Astrocyte (in vitro differentiated cells and primary cell): ENCODE measurements around the gene CELSR3. TPM values are rescaled to one million over a fixed set of nuclear protein-coding genes. Genes with fewer than 3 reads are reported as not detected.

Source experiments
- DNase-seq: peaks from one replicate; pipeline ENCODE4 v3.0.0-alpha.2; 2010; ENCODE audit warnings: low read depth
- FAIRE-seq: peaks from 2 replicates; lab custom pipeline; 2011; peaks lifted over from hg19 to GRCh38; lab: Jason Lieb, UNC
- H2AFZ ChIP-seq: 2 replicates; pipeline ENCODE4 v1.6.0; 2012; ENCODE audit warnings: low read depth, low read length, inconsistent platforms
- H3K27ac ChIP-seq: 2 replicates; pipeline ENCODE4 v1.5.1; 2011; ENCODE audit warnings: low read depth, low read length, inconsistent platforms
- H3K27me3 ChIP-seq: 2 replicates; pipeline ENCODE4 v1.6.0; 2011; ENCODE audit warnings: low read length, inconsistent platforms; ENCODE audit not compliant: insufficient read depth
- H3K36me3 ChIP-seq: 2 replicates; pipeline ENCODE4 v1.5.1; 2011; ENCODE audit warnings: low read length, inconsistent platforms; ENCODE audit not compliant: insufficient read depth
- H3K4me1 ChIP-seq: 2 replicates; pipeline ENCODE4 v1.5.1; 2011; ENCODE audit warnings: low read length, inconsistent platforms; ENCODE audit not compliant: insufficient read depth
- H3K4me2 ChIP-seq: 2 replicates; pipeline ENCODE4 v1.6.0; 2012; ENCODE audit warnings: low read length, inconsistent platforms
- H3K4me3 ChIP-seq: 2 replicates; pipeline ENCODE4 v1.5.1; 2011; ENCODE audit warnings: low read depth, mild to moderate bottlenecking, low read length, inconsistent platforms; ENCODE audit not compliant: insufficient read depth
- H3K79me2 ChIP-seq: 2 replicates; pipeline ENCODE4 v1.6.0; 2012; ENCODE audit warnings: mild to moderate bottlenecking, low read length, inconsistent platforms; ENCODE audit not compliant: insufficient read depth
- H3K9ac ChIP-seq: 2 replicates; pipeline ENCODE4 v1.6.0; 2012; ENCODE audit warnings: mild to moderate bottlenecking, low read length, inconsistent platforms
- H3K9me3 ChIP-seq: 2 replicates; pipeline ENCODE4 v1.5.1; 2012; ENCODE audit warnings: low read depth, mild to moderate bottlenecking, low read length, inconsistent platforms; ENCODE audit not compliant: insufficient read depth
- H4K20me1 ChIP-seq: 2 replicates; pipeline ENCODE4 v1.6.0; 2012; ENCODE audit warnings: low read length, inconsistent platforms; ENCODE audit not compliant: insufficient read depth
- H3K27ac Mint-ChIP-seq: one replicate; pipeline ENCODE4 v1.8.0; 2021; ENCODE audit warnings: mild to moderate bottlenecking, mixed read lengths; ENCODE audit not compliant: unreplicated experiment
- H3K27me3 Mint-ChIP-seq: one replicate; pipeline ENCODE4 v1.8.0; 2021; ENCODE audit warnings: low read depth, mixed read lengths; ENCODE audit not compliant: unreplicated experiment
- H3K36me3 Mint-ChIP-seq: one replicate; pipeline ENCODE4 v1.8.0; 2021; ENCODE audit warnings: low read depth, mixed read lengths; ENCODE audit not compliant: unreplicated experiment
- H3K4me1 Mint-ChIP-seq: one replicate; pipeline ENCODE4 v1.8.0; 2021; ENCODE audit warnings: low read depth, mixed read lengths; ENCODE audit not compliant: unreplicated experiment
- H3K4me3 Mint-ChIP-seq: one replicate; pipeline ENCODE4 v1.8.0; 2021; ENCODE audit warnings: mild to moderate bottlenecking, moderate library complexity, mixed read lengths; ENCODE audit not compliant: unreplicated experiment
- H3K9me3 Mint-ChIP-seq: one replicate; pipeline ENCODE4 v1.8.0; 2021; ENCODE audit warnings: mild to moderate bottlenecking, mixed read lengths; ENCODE audit not compliant: unreplicated experiment
- EZH2 ChIP-seq: IDR thresholded peaks from 2 replicates; pipeline ENCODE4 v1.6.1; 2012; ENCODE audit warnings: mild to moderate bottlenecking, low read length, inconsistent platforms; ENCODE audit not compliant: insufficient read depth
- total RNA-seq: library from RNA; stranded (reverse); gene quantifications from 2 replicates; pipeline ENCODE4 v1.2.1, GENCODE V29; 2021
- TF ChIP-seq, protein P1 (sequence below): IDR thresholded peaks from 2 replicates; pipeline ENCODE4 v1.5.1; 2011; ENCODE audit warnings: low read depth, mild to moderate bottlenecking, inconsistent platforms, low read length, moderate library complexity; ENCODE audit not compliant: insufficient read depth

CELSR3 gene
- total RNA-seq, 1 donor from 2014 or later = 8.6 TPM

DNA sequence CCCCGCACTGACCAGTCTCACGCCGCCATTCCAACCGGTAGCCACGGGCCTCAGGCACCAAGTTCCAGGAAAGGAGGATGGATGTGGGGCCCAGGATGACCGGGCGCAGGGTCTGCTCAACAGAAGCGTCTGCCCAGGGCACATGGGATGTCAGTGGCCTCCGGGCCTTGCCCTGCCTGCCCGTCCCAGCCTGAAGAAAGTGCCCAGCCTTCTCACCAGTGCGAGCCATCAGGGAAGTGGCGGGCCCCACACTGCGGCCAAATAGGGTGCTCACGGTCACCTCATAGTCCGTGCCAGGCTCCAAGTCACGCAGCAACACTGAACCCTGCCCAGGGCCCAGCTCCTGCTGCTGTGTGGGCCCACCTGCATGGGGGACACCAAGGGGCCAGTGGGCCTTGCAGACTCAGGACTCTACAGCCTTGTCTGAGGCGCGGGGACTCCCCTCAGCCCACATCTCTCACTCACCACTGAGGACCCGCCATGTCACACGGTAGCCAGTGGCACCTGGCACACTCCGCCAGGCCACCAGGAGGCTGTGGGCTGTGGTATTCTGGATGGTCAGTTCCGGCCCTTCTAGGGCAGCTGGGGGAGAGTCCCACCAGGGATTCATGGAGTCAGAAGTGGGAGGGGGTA is 70.7 kb downstream of the CELSR3 start:
- TF ChIP-seq EZH2 = no peak
- TF ChIP-seq, protein P1, sequence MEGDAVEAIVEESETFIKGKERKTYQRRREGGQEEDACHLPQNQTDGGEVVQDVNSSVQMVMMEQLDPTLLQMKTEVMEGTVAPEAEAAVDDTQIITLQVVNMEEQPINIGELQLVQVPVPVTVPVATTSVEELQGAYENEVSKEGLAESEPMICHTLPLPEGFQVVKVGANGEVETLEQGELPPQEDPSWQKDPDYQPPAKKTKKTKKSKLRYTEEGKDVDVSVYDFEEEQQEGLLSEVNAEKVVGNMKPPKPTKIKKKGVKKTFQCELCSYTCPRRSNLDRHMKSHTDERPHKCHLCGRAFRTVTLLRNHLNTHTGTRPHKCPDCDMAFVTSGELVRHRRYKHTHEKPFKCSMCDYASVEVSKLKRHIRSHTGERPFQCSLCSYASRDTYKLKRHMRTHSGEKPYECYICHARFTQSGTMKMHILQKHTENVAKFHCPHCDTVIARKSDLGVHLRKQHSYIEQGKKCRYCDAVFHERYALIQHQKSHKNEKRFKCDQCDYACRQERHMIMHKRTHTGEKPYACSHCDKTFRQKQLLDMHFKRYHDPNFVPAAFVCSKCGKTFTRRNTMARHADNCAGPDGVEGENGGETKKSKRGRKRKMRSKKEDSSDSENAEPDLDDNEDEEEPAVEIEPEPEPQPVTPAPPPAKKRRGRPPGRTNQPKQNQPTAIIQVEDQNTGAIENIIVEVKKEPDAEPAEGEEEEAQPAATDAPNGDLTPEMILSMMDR = no peak
- no peak overlapping the region for H3K27ac ChIP-seq
- FAIRE-seq (no peak), DNase-seq (no peak)
- H3K36me3 Mint-ChIP-seq = peaks cover 30% of the 10 kb centered on the region
- H3K27me3 ChIP-seq = no peaks in the 10 kb centered on the region
- peaks cover 57% of the 10 kb centered on the region for H4K20me1 ChIP-seq
- H3K4me1 ChIP-seq = peaks cover 43% of the 10 kb centered on the region
- peaks cover 2% of the 10 kb centered on the region for H3K36me3 ChIP-seq
- peaks cover 54% of the 10 kb centered on the region for H3K79me2 ChIP-seq
- no peak overlapping the region for H2AFZ ChIP-seq
- H3K9me3 Mint-ChIP-seq = peaks cover 2% of the 10 kb centered on the region
- H3K27ac Mint-ChIP-seq = no peak overlapping the region
- H3K9ac ChIP-seq = no peak overlapping the region
- H3K4me2 ChIP-seq = peak overlapping the region; percentile 89
- no peak overlapping the region for H3K4me3 Mint-ChIP-seq
- H3K4me1 Mint-ChIP-seq = peaks cover 18% of the 10 kb centered on the region
- H3K4me3 ChIP-seq = no peak overlapping the region
- peaks cover 14% of the 10 kb centered on the region for H3K27me3 Mint-ChIP-seq
- H3K9me3 ChIP-seq = no peaks in the 10 kb centered on the region

DNA sequence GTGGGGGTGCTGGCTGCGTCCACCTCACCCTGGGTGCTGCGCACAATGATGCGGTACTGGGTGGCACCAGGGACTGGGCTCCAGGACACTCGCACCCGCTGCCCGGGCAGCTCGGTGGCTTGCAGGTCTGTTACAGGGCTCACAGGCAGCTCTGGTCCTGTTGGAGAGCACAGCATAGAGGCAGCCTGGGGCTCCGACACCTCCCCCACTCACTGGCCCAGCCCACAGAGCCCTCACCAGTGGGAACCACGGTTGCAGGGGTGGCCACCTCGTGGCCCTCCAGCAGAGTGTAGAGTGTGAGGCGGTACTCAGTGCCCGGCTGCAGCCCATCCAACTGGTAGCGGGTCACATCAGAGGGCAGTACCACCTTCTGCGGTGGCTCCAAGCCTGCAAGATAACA is 71.2 kb downstream of the CELSR3 start:
- Histone ChIP-seq H3K4me3 (no peak overlapping the region), H3K36me3 (peaks cover 2% of the 10 kb centered on the region), H4K20me1 (peaks cover 63% of the 10 kb centered on the region), H3K9me3 (no peaks in the 10 kb centered on the region), H2AFZ (no peak overlapping the region), H3K9ac (no peak overlapping the region), H3K27me3 (no peaks in the 10 kb centered on the region), H3K79me2 (peaks cover 54% of the 10 kb centered on the region), H3K27ac (no peak overlapping the region), H3K4me1 (peaks cover 38% of the 10 kb centered on the region), H3K4me2 (no peak overlapping the region)
- H3K36me3 Mint-ChIP-seq = peaks cover 33% of the 10 kb centered on the region
- DNase-seq (no peak), FAIRE-seq (no peak)
- no peak overlapping the region for H3K4me3 Mint-ChIP-seq
- H3K27me3 Mint-ChIP-seq = peaks cover 14% of the 10 kb centered on the region
- no peak for TF ChIP-seq EZH2
- TF ChIP-seq, protein P1 = no peak
- no peak overlapping the region for H3K27ac Mint-ChIP-seq
- H3K9me3 Mint-ChIP-seq = peaks cover 2% of the 10 kb centered on the region
- peaks cover 13% of the 10 kb centered on the region for H3K4me1 Mint-ChIP-seq

DNA sequence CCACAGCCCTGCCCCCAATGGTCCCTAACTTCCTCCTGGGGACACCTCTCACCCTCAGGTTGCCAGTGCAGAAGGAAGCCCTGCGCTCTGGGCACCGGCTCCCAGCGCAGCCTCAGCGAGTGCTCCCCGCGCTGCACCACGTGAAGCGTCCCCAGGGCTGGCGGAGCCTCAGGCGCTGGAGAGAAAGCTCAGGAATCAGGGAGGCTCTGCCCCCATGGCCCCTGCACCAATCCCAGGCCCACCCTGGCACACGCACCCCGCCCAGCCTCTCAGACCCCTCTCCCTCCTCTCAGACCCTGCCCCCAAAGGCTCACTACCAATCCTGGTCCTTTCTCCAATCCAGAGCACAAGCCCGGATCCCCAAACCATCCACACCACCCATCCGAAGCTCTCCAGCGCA is 74.5 kb downstream of the CELSR3 start:
- no peak for FAIRE-seq
- no peak for DNase-seq
- peaks cover 42% of the 10 kb centered on the region for H3K36me3 Mint-ChIP-seq
- Histone ChIP-seq H3K9ac (no peak overlapping the region), H3K4me1 (peaks cover 7% of the 10 kb centered on the region), H3K27ac (no peak overlapping the region), H2AFZ (no peak overlapping the region), H3K79me2 (peaks cover 36% of the 10 kb centered on the region), H3K4me2 (no peak overlapping the region), H3K27me3 (no peaks in the 10 kb centered on the region), H3K9me3 (no peaks in the 10 kb centered on the region), H4K20me1 (peaks cover 73% of the 10 kb centered on the region), H3K4me3 (no peak overlapping the region), H3K36me3 (peaks cover 9% of the 10 kb centered on the region)
- TF ChIP-seq, protein P1 = no peak
- no peak for TF ChIP-seq EZH2
- no peaks in the 10 kb centered on the region for H3K4me1 Mint-ChIP-seq
- no peak overlapping the region for H3K4me3 Mint-ChIP-seq
- H3K27me3 Mint-ChIP-seq = peaks cover 14% of the 10 kb centered on the region
- peaks cover 2% of the 10 kb centered on the region for H3K9me3 Mint-ChIP-seq
- H3K27ac Mint-ChIP-seq = no peak overlapping the region
